H1 (cell line): ENCODE results near the gene OTP. TPM values are rescaled to one million over a fixed set of nuclear protein-coding genes. Genes with fewer than 3 reads are reported as not detected.

Experiments
- CTCF ChIA-PET: fragments of 300-600 bp; sonication (Branson Sonifier 250); formaldehyde crosslinking; loops from one replicate; lab custom pipeline; 2021; ENCODE audit not compliant: partially characterized antibody; lab: Charles Lee
- POLR2A ChIA-PET: fragments of 300-600 bp; sonication (Branson Sonifier 250); formaldehyde crosslinking; loops from one replicate; lab custom pipeline; 2021; ENCODE audit warnings: inconsistent platforms; ENCODE audit not compliant: partially characterized antibody; lab: Charles Lee
- DNase-seq, 2 experiments: peaks; one replicate each; pipeline versions ENCODE4 v3.0.0 to v3.0.0-alpha.2; 2010 to 2022; ENCODE audit warnings: low spot score in 2 of 2, low read depth in 1 of 2, mixed read lengths in 1 of 2
- FAIRE-seq: peaks from 2 replicates; lab custom pipeline; 2011; peaks lifted over from hg19 to GRCh38; lab: Jason Lieb, UNC
- H2AFZ ChIP-seq: 2 replicates; pipeline ENCODE4 v1.8.1; 2012; ENCODE audit warnings: low read length, inconsistent platforms
- H2AK5ac ChIP-seq: 2 replicates; pipeline ENCODE4 v1.6.1; 2013; ENCODE audit warnings: low read depth, low read length
- H2BK120ac ChIP-seq: replicated peaks from 2 replicates; pipeline ENCODE3; 2013; ENCODE audit warnings: low read depth, low read length, inconsistent platforms
- H2BK12ac ChIP-seq: 2 replicates; pipeline ENCODE4 v1.6.1; 2013; ENCODE audit warnings: low read depth, low read length
- H2BK15ac ChIP-seq: 2 replicates; pipeline ENCODE4 v1.6.1; 2013; ENCODE audit warnings: low read length
- H2BK20ac ChIP-seq: 2 replicates; pipeline ENCODE4 v1.6.1; 2013; ENCODE audit warnings: low read length
- H2BK5ac ChIP-seq: 2 replicates; pipeline ENCODE4 v1.6.1; 2013; ENCODE audit warnings: low read depth, low read length
- H3K14ac ChIP-seq: 2 replicates; pipeline ENCODE4 v1.6.1; 2013; ENCODE audit warnings: inconsistent platforms; ENCODE audit not compliant: insufficient read length
- H3K18ac ChIP-seq: 2 replicates; pipeline ENCODE4 v1.6.1; 2013; ENCODE audit warnings: low read length; ENCODE audit errors: extremely low read depth
- H3K23ac ChIP-seq: 2 replicates; pipeline ENCODE4 v1.6.1; 2013; ENCODE audit warnings: inconsistent platforms; ENCODE audit not compliant: insufficient read length
- H3K23me2 ChIP-seq: 2 replicates; pipeline ENCODE4 v1.6.1; 2013; ENCODE audit warnings: low read depth, low read length
- H3K27ac ChIP-seq: 2 replicates; pipeline ENCODE4 v1.6.1; 2011; ENCODE audit warnings: low read depth, low read length, inconsistent platforms
- H3K27me3 ChIP-seq, 4 experiments: replicated peaks in 1 of 4; 1 replicate in 1 of 4; 2 replicates in 3 of 4; pipeline versions ENCODE4 v1.6.1 to v1.8.1; 2011 to 2013; ENCODE audit warnings: low read length in 3 of 4, mild to moderate bottlenecking in 3 of 4, inconsistent platforms in 2 of 4, mixed read lengths in 2 of 4, moderate library complexity in 1 of 4; ENCODE audit not compliant: control insufficient read depth in 3 of 4, insufficient read depth in 3 of 4; ENCODE audit errors: extremely low read depth in 1 of 4
- H3K36me3 ChIP-seq, 4 experiments: 2 replicates each; pipeline versions ENCODE4 v1.6.1 to v1.8.1; 2011 to 2013; ENCODE audit warnings: mild to moderate bottlenecking in 4 of 4, low read length in 3 of 4, moderate library complexity in 2 of 4, control low read depth in 1 of 4, inconsistent platforms in 1 of 4; ENCODE audit not compliant: insufficient read depth in 4 of 4, control insufficient read depth in 2 of 4
- H3K4ac ChIP-seq: replicated peaks from 2 replicates; pipeline ENCODE3; 2013; ENCODE audit warnings: low read length, low read depth, mixed read lengths, inconsistent platforms; ENCODE audit not compliant: insufficient read length
- H3K4me1 ChIP-seq, 4 experiments: replicated peaks in 1 of 4; 1 replicate in 1 of 4; 2 replicates in 3 of 4; pipeline versions ENCODE4 v1.6.1 to v1.8.1; 2011 to 2013; ENCODE audit warnings: low read length in 3 of 4, inconsistent platforms in 2 of 4, mixed read lengths in 1 of 4; ENCODE audit not compliant: insufficient read depth in 4 of 4, control insufficient read depth in 3 of 4
- H3K4me2 ChIP-seq, 2 experiments: 2 replicates each; pipeline versions ENCODE4 v1.6.1 to v1.8.1; 2011 to 2013; ENCODE audit warnings: low read depth in 2 of 2, low read length in 2 of 2, control low read depth in 1 of 2, inconsistent platforms in 1 of 2, mild to moderate bottlenecking in 1 of 2; ENCODE audit not compliant: insufficient read depth in 1 of 2
- H3K4me3 ChIP-seq, 4 experiments: fragments of 200-600, 300-600 bp in 1 of 4; sonication (generic), shearing (Covaris generic), sonication (Bioruptor Twin) in 1 of 4; 2 replicates each; pipeline versions ENCODE4 v1.5.1 to v1.8.1; 2011 to 2016; ENCODE audit warnings: low read length in 4 of 4, low read depth in 3 of 4, control low read depth in 2 of 4, inconsistent platforms in 2 of 4, mild to moderate bottlenecking in 2 of 4, mixed read lengths in 1 of 4, moderate library complexity in 1 of 4; ENCODE audit not compliant: insufficient read depth in 2 of 4; ENCODE audit errors: extremely low read depth in 1 of 4
- H3K56ac ChIP-seq: replicated peaks from 2 replicates; pipeline ENCODE3; 2013; ENCODE audit warnings: low read depth, mild to moderate bottlenecking, mixed read lengths, low read length, inconsistent platforms; ENCODE audit not compliant: insufficient read length
- H3K79me1 ChIP-seq: 2 replicates; pipeline ENCODE4 v1.6.1; 2013; ENCODE audit warnings: low read depth, low read length, control low read depth
- H3K79me2 ChIP-seq, 2 experiments: 2 replicates each; pipeline versions ENCODE4 v1.6.1 to v1.8.1; 2012 to 2013; ENCODE audit warnings: low read length in 2 of 2, mild to moderate bottlenecking in 2 of 2, inconsistent platforms in 1 of 2; ENCODE audit not compliant: insufficient read depth in 2 of 2, control insufficient read depth in 1 of 2
- H3K9ac ChIP-seq, 4 experiments: replicated peaks in 1 of 4; 1 replicate in 1 of 4; 2 replicates in 3 of 4; pipeline versions ENCODE4 v1.6.1 to v1.8.1; 2011 to 2013; ENCODE audit warnings: low read depth in 3 of 4, low read length in 3 of 4, control low read depth in 2 of 4, mild to moderate bottlenecking in 2 of 4, moderate library complexity in 2 of 4, inconsistent platforms in 1 of 4; ENCODE audit errors: extremely low read depth in 1 of 4
- H3K9me3 ChIP-seq, 2 experiments: 2 replicates each; pipeline versions ENCODE4 v1.6.1 to v1.8.1; 2012 to 2013; ENCODE audit warnings: mild to moderate bottlenecking in 2 of 2, moderate library complexity in 2 of 2, control low read depth in 1 of 2, inconsistent platforms in 1 of 2, low read depth in 1 of 2, low read length in 1 of 2, mixed read lengths in 1 of 2; ENCODE audit not compliant: insufficient read depth in 2 of 2
- H4K20me1 ChIP-seq, 2 experiments: replicated peaks in 1 of 2; 2 replicates each; pipeline versions ENCODE3 to v1.8.1; 2011 to 2013; ENCODE audit warnings: inconsistent platforms in 2 of 2, low read length in 2 of 2, mild to moderate bottlenecking in 1 of 2; ENCODE audit not compliant: insufficient read depth in 2 of 2, control insufficient read depth in 1 of 2
- H4K5ac ChIP-seq: 2 replicates; pipeline ENCODE4 v1.6.1; 2013; ENCODE audit warnings: low read length, low read depth, mixed read lengths, inconsistent platforms; ENCODE audit not compliant: insufficient read length
- H4K8ac ChIP-seq: 2 replicates; pipeline ENCODE4 v1.8.0; 2013; ENCODE audit warnings: mild to moderate bottlenecking, moderate library complexity, low read length, inconsistent platforms; ENCODE audit not compliant: insufficient read depth; ENCODE audit errors: extremely low read depth
- H4K91ac ChIP-seq: replicated peaks from 2 replicates; pipeline ENCODE3; 2013; ENCODE audit warnings: low read length, mixed read lengths, inconsistent platforms; ENCODE audit not compliant: insufficient read length
- MAFK ChIP-seq: IDR thresholded peaks from 2 replicates; pipeline ENCODE4 v1.6.1; 2012; ENCODE audit warnings: low read depth, mild to moderate bottlenecking, improper control_type of control experiment, low read length
- YY1 ChIP-seq: IDR thresholded peaks from 2 replicates; pipeline ENCODE4 v1.6.1; 2011; ENCODE audit warnings: low read depth, mild to moderate bottlenecking, low read length
- WGBS, 2 experiments: shearing (Covaris generic) in 1 of 2; methylation state at CpG; one replicate each; pipeline versions ENCODE4 v1.1.6 to v1.1.7; 2013 to 2015; ENCODE audit warnings: low lambda C conversion rate in 2 of 2, mixed read lengths in 2 of 2, inconsistent platforms in 1 of 2, low coverage in 1 of 2, missing lambda C conversion rate in 1 of 2; ENCODE audit not compliant: insufficient replicate concordance in 2 of 2, insufficient coverage in 1 of 2, insufficient read length in 1 of 2; ENCODE audit errors: extremely low coverage in 1 of 2, missing lambda C conversion rate in 1 of 2; 5-methylcytosine and 5-hydroxymethylcytosine counted together
- polyA plus RNA-seq, 7 experiments: library from polyadenylated mRNA; depleted of rRNA in 3 of 7; stranded (reverse) in 5 of 7; unstranded in 2 of 7; fragments of >200 nt in 5 of 7; fragments of 200-250 nt in 2 of 7; gene quantifications; 1 replicate in 5 of 7; 2 replicates in 1 of 7; 4 replicates in 1 of 7; pipeline versions ENCODE4 v1.2.1 to v1.2.3, GENCODE V29; 2011 to 2013; ENCODE audit warnings: missing spikeins in 2 of 7, mixed read lengths in 2 of 7
- total RNA-seq: library from RNA; stranded (reverse); fragmentation: NEBNext Ultra II Directional; extraction: Animal tissue kit (Norgen Biotek cat#: 25700); gene quantifications from 2 replicates; pipeline ENCODE4 v1.2.1, GENCODE V29; 2021

Gene OTP
- total and polyA plus RNA-seq, 2 of the 8 experiments (the other 6 are each of a cell fraction or from before 2014, with no cell fraction given) = not detected

DNA sequence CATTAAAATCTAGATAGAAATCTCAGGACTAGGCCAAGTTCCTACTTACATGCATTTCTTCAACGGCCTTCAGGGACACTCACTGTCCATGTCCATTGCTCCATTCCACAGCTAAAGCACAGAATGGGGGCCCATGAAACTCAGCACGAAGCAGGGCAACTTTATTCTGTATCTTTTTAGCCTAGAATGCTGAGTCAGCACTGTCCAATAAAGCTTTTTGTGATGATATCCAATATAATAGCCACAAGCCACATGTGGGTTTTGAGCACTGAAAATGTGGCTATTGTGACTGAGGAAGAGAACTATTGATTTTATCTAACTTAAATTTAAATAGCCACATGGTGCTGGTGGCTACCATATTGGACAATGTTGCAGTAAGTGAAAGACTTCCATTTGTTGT, 21.6 kb downstream of the OTP start:
- POLR2A ChIA-PET = no interaction called here
- H3K27me3 ChIP-seq = no peaks in the 10 kb centered on the region; a peak in 1 of 7 replicates
- no peak overlapping the region for H3K4ac ChIP-seq
- no peaks in the 10 kb centered on the region for H3K79me2 ChIP-seq
- no peak overlapping the region for H4K8ac ChIP-seq
- no peak overlapping the region for H2BK120ac ChIP-seq
- no peak for DNase-seq
- no peaks in the 10 kb centered on the region for H3K79me1 ChIP-seq
- no peak overlapping the region for H3K14ac ChIP-seq
- H3K9me3 ChIP-seq = no peaks in the 10 kb centered on the region
- no peak overlapping the region for H4K5ac ChIP-seq
- no peak overlapping the region for H3K4me2 ChIP-seq
- FAIRE-seq = no peak
- H3K23ac ChIP-seq = no peak overlapping the region
- no peak overlapping the region for H2BK20ac ChIP-seq
- no peak overlapping the region for H2BK12ac ChIP-seq
- 89% methylated on average over 2 of the region's 2 CpGs; no CpG with 5 or more reads in 1 of the 2 experiments for WGBS, 2 experiments
- H2AFZ ChIP-seq = no peak overlapping the region
- no peaks in the 10 kb centered on the region for H3K23me2 ChIP-seq
- peaks cover 0 to 4% (median under 1%) of the 10 kb centered on the region in 4 experiments; a peak in 3 of 7 replicates for H3K4me1 ChIP-seq
- CTCF ChIA-PET = interaction anchor here (1.5 kb wide), 1 partner anchor 14 kb away, joined by 8 read pairs; no protein-coding TSS in a partner anchor
- H3K56ac ChIP-seq = no peak overlapping the region
- no peak overlapping the region for H2AK5ac ChIP-seq
- no peak overlapping the region for H3K18ac ChIP-seq
- no peak overlapping the region for H3K27ac ChIP-seq
- no peak overlapping the region for H4K91ac ChIP-seq
- peak; percentile 95 for TF ChIP-seq MAFK
- TF ChIP-seq YY1 = no peak
- H3K9ac ChIP-seq = no peak overlapping the region
- H4K20me1 ChIP-seq = no peaks in the 10 kb centered on the region
- no peaks in the 10 kb centered on the region for H3K36me3 ChIP-seq
- H3K4me3 ChIP-seq = no peak overlapping the region
- H2BK15ac ChIP-seq = no peak overlapping the region
- no peak overlapping the region for H2BK5ac ChIP-seq
